Activated CD4-positive, CD25-positive, alpha-beta regulatory T cell treated with anti-CD3 and anti-CD28 coated beads, Interleukin-2, amount 50 U/mL, for 24 hours (primary cell): Measurements from ENCODE around the gene EVX2.

ENCODE experiments used
- ATAC-seq, 2 donors: fragments of 150-1000 bp; cut with Tn5 transposase; one replicate each; pipeline ENCODE4 v1.10.0; 2021; ENCODE audit warnings: mild to moderate bottlenecking in 1 of 2, moderate library complexity in 1 of 2

EVX2 gene

GRCh38 chr2:176039375-176039774 is 44.4 kb downstream of the EVX2 start:
- no peak for ATAC-seq

- ATAC-seq: no peak
Observed at GRCh38 chr2:176038694-176039093, 45.1 kb downstream of the EVX2 start.

GRCh38 chr2:176035013-176035691 is 48.6 kb downstream of the EVX2 start:
- no peak for ATAC-seq

GRCh38 chr2:176027806-176028205 is 56.0 kb downstream of the EVX2 start:
- no peak for ATAC-seq
